Measurements from ENCODE around the gene IL1RN.

The IL1RN gene

GRCh38 chr2:113181258-113182051, 54.1 kb downstream of the IL1RN start:
- TF ChIP-seq CTCF (IDR thresholded peaks at IDR 0.05; ENCODE audit: borderline replicate concordance, insufficient read depth, low read depth, low read length) = no peak
- no peak overlapping the region for H3K4me3 ChIP-seq (ENCODE audit: low read depth, low read length)

- TF ChIP-seq CTCF (IDR thresholded peaks at IDR 0.05; ENCODE audit: borderline replicate concordance, insufficient read depth, low read depth, low read length) = no peak
- no peak overlapping the region for H3K4me3 ChIP-seq (ENCODE audit: low read depth, low read length)
These were observed 55.3 kb downstream of the IL1RN start for GRCh38 chr2:113182471-113183260.

- H3K4me3 ChIP-seq (ENCODE audit: low read depth, low read length) = no peak overlapping the region
- TF ChIP-seq CTCF (IDR thresholded peaks at IDR 0.05; ENCODE audit: borderline replicate concordance, insufficient read depth, low read depth, low read length) = no peak
These were observed 55.9 kb downstream of the IL1RN start for GRCh38 chr2:113183264-113183663.

Data from GM12875 (cell line).